ENCODE data around the gene DAPK1.
A peak's percentile ranks its signal among the peaks of the same experiment; 100 is the strongest.

DAPK1 gene

GRCh38 chr9:87593359-87593980 is 95.8 kb downstream of the DAPK1 start:
- DNase-seq (ENCODE audit: low spot score): no peak

DNA sequence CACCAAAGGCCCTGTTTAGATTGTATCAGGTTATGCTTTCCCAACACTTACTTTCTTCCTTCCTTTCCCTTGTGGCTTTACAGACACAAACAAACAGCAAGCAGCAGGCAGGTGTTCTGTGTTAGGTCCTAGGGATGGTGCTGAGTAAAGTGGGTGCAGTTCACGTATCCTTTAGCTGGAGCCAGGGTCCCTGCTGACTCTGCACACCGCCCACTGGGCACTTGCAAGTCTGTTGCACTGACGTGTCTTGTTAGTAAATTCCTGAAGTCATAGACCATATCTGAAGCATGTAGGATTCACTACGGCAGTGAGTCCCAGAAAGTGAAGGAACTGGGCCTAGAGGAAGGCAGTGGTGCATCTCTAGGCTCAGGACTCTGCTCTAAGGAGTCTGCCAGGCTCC is 96.5 kb downstream of the DAPK1 start:
- DNase-seq (ENCODE audit: low spot score): peak; percentile 93

DNA sequence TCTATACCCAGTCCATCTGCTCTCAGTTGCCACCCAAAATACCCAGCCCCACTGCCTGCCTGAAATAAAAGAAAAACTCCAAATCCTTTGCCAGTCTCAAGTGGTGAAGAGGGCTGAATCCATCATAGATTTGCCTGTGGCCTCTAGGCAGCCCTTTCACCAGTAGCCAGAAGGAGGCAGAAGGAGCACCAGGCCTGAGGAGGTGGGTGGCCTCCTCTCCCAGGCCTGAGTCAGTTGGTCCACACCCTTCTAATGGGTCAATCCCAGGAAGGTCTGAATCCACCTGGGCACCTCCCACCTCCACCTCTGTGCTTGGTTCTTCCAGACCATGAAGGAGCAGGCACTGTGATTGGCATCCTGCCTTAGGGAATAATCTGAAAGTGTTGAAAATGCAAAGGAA is 97.0 kb downstream of the DAPK1 start:
- DNase-seq (ENCODE audit: low spot score): peak; percentile 48

- DNase-seq (ENCODE audit: low spot score): no peak
Measured at GRCh38 chr9:87595610-87596009, 97.9 kb downstream of the DAPK1 start.

DNA sequence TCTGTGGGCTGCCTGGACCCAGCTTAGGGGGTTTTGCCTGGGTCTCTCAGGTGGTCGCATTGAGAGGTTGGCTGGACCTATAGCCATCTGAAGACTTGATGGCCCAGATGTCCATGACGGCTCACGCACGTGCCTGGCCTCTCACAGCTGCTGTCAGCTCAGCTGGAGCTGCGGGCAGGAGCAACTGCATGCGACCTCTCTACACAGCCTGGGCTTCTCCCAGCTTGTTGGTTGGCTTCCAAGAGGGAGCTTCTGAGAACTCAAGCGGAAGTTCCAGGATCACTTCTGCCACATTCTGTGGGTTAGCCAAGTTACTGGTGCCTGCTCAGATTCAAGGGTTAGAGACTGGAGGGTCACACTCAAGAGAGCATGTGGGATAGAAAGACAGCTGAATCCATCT is 99.2 kb downstream of the DAPK1 start:
- DNase-seq (ENCODE audit: low spot score): peak; percentile 48

DNA sequence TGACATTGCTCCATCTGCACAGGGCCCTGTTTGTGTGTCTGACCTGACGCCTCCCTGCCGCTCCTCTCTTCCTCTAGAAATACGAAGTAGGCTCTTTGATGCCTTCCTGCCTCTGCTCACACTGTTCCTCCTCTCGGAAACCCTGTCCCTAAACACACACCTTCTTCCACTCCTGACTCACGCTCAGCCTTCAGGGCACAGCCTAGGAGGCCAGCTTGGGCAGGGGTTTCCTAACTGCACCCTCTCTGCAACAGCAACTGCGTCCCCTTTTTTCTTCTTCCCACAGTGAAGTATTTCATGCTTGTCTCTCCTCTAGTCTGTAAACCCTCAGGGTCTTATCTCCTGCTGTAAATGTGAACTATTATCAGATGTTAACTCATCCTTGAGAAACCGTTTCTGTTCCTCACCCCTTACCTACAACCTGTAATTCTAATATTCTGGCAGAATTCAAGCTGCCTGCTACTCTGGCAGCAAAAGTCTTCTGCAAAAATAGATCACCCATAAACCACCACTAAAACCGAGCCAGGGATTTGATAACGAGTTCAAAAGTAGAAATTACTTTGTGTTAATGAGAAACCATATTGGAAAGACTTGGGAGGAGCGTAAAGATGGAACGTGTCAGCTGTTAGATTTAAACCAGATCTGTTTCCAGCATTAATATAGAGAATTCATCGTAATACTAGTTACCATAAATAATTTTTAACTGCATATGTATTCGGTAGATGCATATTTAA is 100.2 kb downstream of the DAPK1 start:
- no peak for DNase-seq (ENCODE audit: low spot score)

GRCh38 chr9:87599901-87600610 is 102.4 kb downstream of the DAPK1 start:
- peak; percentile 81 for DNase-seq (ENCODE audit: low spot score)

DNA sequence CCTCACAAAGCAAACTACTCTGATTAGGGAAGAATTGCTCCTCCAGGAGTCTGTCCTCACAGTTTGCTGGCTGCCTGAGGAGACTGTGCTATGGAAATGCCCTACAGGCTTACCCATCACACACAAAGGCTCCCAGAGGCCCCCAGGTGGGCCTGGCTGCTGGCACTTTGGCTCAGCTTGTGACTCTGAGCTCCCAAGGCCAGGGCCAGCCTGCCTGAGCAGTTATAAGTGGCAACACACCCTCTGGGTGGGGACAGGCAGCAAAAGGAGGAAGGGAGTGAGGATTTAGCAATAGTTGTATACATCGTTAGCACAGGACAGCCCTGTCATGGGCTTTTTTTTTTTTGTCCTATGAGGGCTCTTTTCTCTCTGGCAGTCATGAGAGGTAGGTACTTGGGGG is 103.5 kb downstream of the DAPK1 start:
- DNase-seq (ENCODE audit: low spot score): no peak

- DNase-seq (ENCODE audit: low spot score): no peak
Measured at GRCh38 chr9:87601595-87601994, 103.9 kb downstream of the DAPK1 start.

DNA sequence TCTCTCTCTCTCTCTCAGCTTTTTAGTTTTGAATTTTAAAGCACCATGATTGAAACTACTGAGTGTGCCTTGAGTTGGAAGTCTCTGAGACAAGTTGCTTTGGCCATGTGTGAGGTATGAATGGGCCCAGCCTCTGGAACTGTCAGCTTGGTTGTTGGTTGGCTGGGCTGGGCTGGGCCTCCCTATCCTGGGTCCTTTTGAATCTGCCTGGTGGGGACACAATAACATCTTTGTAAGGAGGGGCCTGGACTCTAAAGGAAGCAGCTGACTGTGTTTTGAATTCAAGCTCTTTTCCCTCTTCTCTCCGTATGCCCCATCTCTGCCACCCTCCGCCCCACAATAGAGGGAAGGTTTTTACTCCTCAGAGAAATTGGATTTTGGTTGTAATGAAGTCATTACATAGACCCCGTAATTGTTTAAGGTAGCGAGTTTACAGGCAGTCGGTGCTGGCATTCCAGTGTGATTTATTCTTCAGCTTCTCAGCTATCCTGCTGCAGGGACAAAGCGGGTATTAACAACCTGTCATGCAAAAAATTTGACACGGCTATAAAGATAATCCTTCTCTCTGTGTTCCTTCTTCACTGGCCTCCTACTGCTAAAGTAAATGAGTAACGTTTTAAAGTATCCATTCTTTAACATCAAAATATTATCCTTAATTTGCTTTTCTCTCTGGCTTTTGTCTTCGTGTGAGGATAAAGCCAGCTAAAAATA is 105.4 kb downstream of the DAPK1 start:
- DNase-seq (ENCODE audit: low spot score): no peak

DNA sequence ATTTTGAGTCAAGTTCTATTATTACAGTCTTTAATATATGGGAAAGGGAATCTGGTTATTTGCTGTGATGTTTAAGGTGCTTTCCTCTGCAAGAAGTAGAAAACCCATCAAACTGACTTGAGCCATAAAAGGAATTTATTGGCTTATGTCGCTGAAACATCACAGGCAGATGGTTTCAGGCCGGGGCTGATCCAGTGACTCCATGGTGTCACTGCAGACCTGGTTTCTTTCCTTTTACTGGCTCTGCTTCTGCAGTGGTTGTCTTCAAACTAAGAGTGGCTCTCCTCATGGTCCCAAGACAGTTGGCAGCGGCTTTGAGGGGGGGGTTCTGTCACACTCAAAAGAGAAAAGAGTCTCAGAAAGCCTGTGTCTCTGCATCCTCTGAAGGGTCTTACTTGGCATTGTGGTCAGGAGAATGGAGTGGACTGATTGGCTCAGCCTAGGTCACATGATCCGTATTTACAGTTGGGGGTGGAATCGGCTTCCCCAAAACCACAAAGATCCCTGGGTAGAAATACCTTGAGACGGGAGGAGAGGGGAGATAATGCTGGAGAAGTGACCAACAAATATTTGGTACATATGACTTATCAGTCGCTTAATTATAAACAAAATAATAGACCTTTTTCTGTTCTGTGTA is 106.3 kb downstream of the DAPK1 start:
- DNase-seq (ENCODE audit: low spot score): no peak

- no peak for DNase-seq (ENCODE audit: low spot score)
Measured at GRCh38 chr9:87604886-87605588, 107.4 kb downstream of the DAPK1 start.

- DNase-seq (ENCODE audit: low spot score): no peak
Measured at GRCh38 chr9:87605676-87606075, 108.0 kb downstream of the DAPK1 start.

DNA sequence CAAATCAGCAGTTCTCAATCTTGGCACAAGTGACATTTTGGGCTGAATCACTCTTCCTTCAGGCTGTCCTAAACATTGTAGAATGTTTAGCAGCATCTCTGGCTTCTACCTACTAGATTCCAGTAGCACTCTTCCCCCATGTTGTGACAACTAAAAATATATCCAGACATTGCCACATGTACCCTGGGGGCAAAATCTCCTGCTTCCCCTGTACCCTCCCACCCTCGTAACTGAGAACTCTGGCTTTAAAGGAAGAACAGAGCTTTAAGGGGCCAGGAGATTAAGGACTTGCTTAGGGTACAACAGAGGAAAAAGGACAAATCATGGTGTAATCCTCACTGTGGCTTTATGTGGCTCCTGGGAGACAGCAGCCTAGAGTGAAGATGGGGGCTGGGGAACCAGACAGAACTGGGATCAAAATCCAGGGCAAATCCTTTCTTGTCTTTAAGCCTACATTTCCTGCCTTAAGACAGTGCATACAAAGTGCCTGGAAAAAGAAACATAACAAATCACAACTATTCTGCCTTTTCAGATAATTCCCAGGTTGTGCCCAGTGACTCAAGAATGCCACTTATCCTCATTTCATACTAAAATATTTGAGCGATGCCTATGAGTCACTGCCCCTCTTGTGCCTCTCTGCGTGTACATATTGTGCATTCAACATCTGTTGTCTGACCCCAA is 109.3 kb downstream of the DAPK1 start:
- DNase-seq (ENCODE audit: low spot score): peak; percentile 21

GRCh38 chr9:87607859-87608258 is 110.2 kb downstream of the DAPK1 start:
- no peak for DNase-seq (ENCODE audit: low spot score)

DNA sequence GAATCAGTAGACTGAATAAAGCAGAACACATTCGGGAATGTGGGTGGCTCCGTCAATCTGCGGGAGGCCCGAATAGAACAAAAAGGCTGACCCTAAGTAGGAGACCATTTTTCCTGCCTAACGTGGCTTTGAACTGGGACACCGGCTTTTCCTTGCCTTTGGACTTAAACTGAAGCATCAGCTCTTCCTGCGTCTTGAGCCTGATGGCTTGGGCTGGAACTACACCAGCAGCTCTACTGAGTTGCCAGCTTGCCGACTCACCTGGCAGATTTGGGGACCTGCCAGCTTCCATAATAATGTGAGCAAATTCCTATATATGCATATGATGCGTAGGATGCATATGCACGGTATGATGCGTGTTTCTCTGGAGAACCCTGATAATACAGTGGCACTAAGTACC is 111.3 kb downstream of the DAPK1 start:
- no peak for DNase-seq (ENCODE audit: low spot score)

GRCh38 chr9:87609486-87609885 is 111.8 kb downstream of the DAPK1 start:
- no peak for DNase-seq (ENCODE audit: low spot score)

DNA sequence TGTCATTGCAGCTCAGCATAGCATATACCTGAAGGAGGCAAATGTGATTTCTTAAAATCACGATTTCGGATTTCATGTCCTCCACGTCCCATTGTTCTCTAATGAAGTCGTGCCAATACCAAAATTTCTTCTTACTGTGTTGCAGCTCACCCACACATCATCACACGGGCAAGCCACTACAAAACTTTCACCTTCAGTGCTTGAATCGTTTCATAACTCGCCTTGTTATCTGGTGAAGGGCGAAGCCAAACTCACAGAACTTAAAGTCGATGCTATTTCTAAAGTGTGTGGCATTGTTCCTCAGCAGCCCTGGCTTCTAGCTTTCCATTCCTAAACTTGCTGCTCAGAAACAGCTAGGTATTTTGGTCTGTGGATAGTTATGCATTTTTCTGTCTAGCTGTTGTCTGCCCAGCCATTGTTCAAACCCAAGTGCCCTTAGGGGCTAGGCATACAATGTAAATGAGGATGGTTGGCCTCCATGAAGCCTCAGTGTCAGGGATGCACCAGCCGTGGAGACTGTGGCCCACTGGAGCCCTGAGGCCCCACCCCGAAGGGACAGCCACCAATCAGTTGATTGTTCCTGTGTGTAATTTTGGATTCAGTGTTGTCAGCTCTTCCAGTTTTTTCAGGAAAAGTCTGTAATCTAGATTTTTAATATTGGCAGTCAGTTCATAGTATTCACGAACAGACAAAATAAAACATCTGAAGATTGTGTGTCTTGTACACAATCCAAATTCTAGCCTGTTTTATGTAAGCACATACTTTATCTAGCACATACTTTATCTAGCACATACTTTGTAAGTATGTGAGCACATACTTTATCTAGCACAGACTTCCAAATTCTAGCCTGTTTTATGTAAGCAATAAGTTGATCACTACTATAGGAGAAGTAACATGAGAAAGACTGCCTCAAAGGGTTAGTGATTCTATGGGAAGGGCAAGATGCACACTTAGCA is 112.8 kb downstream of the DAPK1 start:
- DNase-seq (ENCODE audit: low spot score): no peak

- no peak for DNase-seq (ENCODE audit: low spot score)
Measured at GRCh38 chr9:87611776-87612175, 114.1 kb downstream of the DAPK1 start.

- DNase-seq (ENCODE audit: low spot score): no peak
Measured at GRCh38 chr9:87612536-87612935, 114.9 kb downstream of the DAPK1 start.
